Measurements from ENCODE around the gene BAAT. TPM values are rescaled to one million over a fixed set of nuclear protein-coding genes. Genes with fewer than 3 reads are reported as not detected.

BAAT gene
- total RNA-seq, 2 donors from 2014 or later, result not detected

GRCh38 chr9:101417389-101417788 lies 32.6 kb upstream of the BAAT start:
- TF ChIP-seq, protein P1, sequence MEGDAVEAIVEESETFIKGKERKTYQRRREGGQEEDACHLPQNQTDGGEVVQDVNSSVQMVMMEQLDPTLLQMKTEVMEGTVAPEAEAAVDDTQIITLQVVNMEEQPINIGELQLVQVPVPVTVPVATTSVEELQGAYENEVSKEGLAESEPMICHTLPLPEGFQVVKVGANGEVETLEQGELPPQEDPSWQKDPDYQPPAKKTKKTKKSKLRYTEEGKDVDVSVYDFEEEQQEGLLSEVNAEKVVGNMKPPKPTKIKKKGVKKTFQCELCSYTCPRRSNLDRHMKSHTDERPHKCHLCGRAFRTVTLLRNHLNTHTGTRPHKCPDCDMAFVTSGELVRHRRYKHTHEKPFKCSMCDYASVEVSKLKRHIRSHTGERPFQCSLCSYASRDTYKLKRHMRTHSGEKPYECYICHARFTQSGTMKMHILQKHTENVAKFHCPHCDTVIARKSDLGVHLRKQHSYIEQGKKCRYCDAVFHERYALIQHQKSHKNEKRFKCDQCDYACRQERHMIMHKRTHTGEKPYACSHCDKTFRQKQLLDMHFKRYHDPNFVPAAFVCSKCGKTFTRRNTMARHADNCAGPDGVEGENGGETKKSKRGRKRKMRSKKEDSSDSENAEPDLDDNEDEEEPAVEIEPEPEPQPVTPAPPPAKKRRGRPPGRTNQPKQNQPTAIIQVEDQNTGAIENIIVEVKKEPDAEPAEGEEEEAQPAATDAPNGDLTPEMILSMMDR (conservative IDR thresholded peaks at IDR 0.05), result no peak
- H3K27me3 Mint-ChIP-seq (ENCODE audit: insufficient read depth), result peaks cover 11% of the 10 kb centered on the region
- Histone ChIP-seq H3K27me3 (ENCODE audit: control insufficient read depth, insufficient read depth, low read length, poor library complexity, severe bottlenecking) (no peaks in the 10 kb centered on the region), H3K9me3 (ENCODE audit: control insufficient read depth, low read length) (peaks cover 16% of the 10 kb centered on the region), H3K27ac (ENCODE audit: low read depth, low read length) (no peak overlapping the region), H3K9ac (ENCODE audit: extremely low read depth, low read length, poor library complexity, severe bottlenecking) (no peak overlapping the region), H3K36me3 (ENCODE audit: control insufficient read depth, insufficient read depth, low read length) (no peaks in the 10 kb centered on the region), H3K4me1 (ENCODE audit: control insufficient read depth, insufficient read depth, low read length) (no peaks in the 10 kb centered on the region), H3K4me3 (ENCODE audit: low read length) (no peak overlapping the region)
- H3K4me1 Mint-ChIP-seq, result no peaks in the 10 kb centered on the region
- no peak overlapping the region for H3K4me3 Mint-ChIP-seq
- no peak overlapping the region for H3K27ac Mint-ChIP-seq
- H3K36me3 Mint-ChIP-seq (ENCODE audit: low read depth), result peaks cover 7% of the 10 kb centered on the region
- DNase-seq, result no peak
- H3K9me3 Mint-ChIP-seq, result peaks cover 18% of the 10 kb centered on the region

- Histone ChIP-seq H3K36me3 (ENCODE audit: control insufficient read depth, insufficient read depth, low read length) (no peaks in the 10 kb centered on the region), H3K4me1 (ENCODE audit: control insufficient read depth, insufficient read depth, low read length) (no peaks in the 10 kb centered on the region), H3K27ac (ENCODE audit: low read depth, low read length) (no peak overlapping the region), H3K9ac (ENCODE audit: extremely low read depth, low read length, poor library complexity, severe bottlenecking) (no peak overlapping the region), H3K27me3 (ENCODE audit: control insufficient read depth, insufficient read depth, low read length, poor library complexity, severe bottlenecking) (no peaks in the 10 kb centered on the region), H3K9me3 (ENCODE audit: control insufficient read depth, low read length) (peaks cover 29% of the 10 kb centered on the region), H3K4me3 (ENCODE audit: low read length) (no peak overlapping the region)
- H3K9me3 Mint-ChIP-seq, result peaks cover 33% of the 10 kb centered on the region
- no peaks in the 10 kb centered on the region for H3K4me1 Mint-ChIP-seq
- DNase-seq, result no peak
- no peak overlapping the region for H3K27ac Mint-ChIP-seq
- TF ChIP-seq, protein P1 (conservative IDR thresholded peaks at IDR 0.05), result no peak
- peaks cover 11% of the 10 kb centered on the region for H3K27me3 Mint-ChIP-seq (ENCODE audit: insufficient read depth)
- peaks cover 17% of the 10 kb centered on the region for H3K36me3 Mint-ChIP-seq (ENCODE audit: low read depth)
- no peak overlapping the region for H3K4me3 Mint-ChIP-seq
These were observed 30.8 kb upstream of the BAAT start for GRCh38 chr9:101415578-101415977.

GRCh38 chr9:101414839-101415238 lies 30.0 kb upstream of the BAAT start:
- peaks cover 32% of the 10 kb centered on the region for H3K9me3 ChIP-seq (ENCODE audit: control insufficient read depth, low read length)
- no peak overlapping the region for H3K4me3 ChIP-seq (ENCODE audit: low read length)
- peaks cover 20% of the 10 kb centered on the region for H3K36me3 Mint-ChIP-seq (ENCODE audit: low read depth)
- no peaks in the 10 kb centered on the region for H3K4me1 ChIP-seq (ENCODE audit: control insufficient read depth, insufficient read depth, low read length)
- H3K9ac ChIP-seq (ENCODE audit: extremely low read depth, low read length, poor library complexity, severe bottlenecking), result no peak overlapping the region
- DNase-seq, result no peak
- H3K27me3 Mint-ChIP-seq (ENCODE audit: insufficient read depth), result peaks cover 11% of the 10 kb centered on the region
- H3K4me3 Mint-ChIP-seq, result no peak overlapping the region
- H3K4me1 Mint-ChIP-seq, result no peaks in the 10 kb centered on the region
- peaks cover 4% of the 10 kb centered on the region for H3K36me3 ChIP-seq (ENCODE audit: control insufficient read depth, insufficient read depth, low read length)
- no peak overlapping the region for H3K27ac ChIP-seq (ENCODE audit: low read depth, low read length)
- TF ChIP-seq, protein P1 (conservative IDR thresholded peaks at IDR 0.05), result no peak
- H3K27me3 ChIP-seq (ENCODE audit: control insufficient read depth, insufficient read depth, low read length, poor library complexity, severe bottlenecking), result no peaks in the 10 kb centered on the region
- no peak overlapping the region for H3K27ac Mint-ChIP-seq
- peaks cover 40% of the 10 kb centered on the region for H3K9me3 Mint-ChIP-seq

Data from endodermal cell (in vitro differentiated cells).